OCI-LY3 (cell line): ENCODE results near the gene PSMA5.
"Not testable (repeated sequence)": the region's sequence is repeated elsewhere in the genome, so short reads cannot be mapped to it uniquely, and the experiment has no call there.

Experiments used
- CTCF ChIP-seq: fragments of 200-600, 300-600 bp; sonication (generic); IDR thresholded peaks from 2 replicates; pipeline ENCODE4 v1.5.1; 2014; ENCODE audit warnings: antibody characterized with exemption, low read length, low read depth
- EZH2phosphoT487 ChIP-seq: fragments of 200-600 bp; shearing (Covaris generic); IDR thresholded peaks from 2 replicates; pipeline ENCODE4 v1.6.1; 2018; ENCODE audit warnings: antibody characterized with exemption, mixed run types, low read depth

GRCh38 chr1:109473284-109474057 is 47.2 kb upstream of the PSMA5 start:
- TF ChIP-seq CTCF, EZH2phosphoT487: not testable (repeated sequence)
